Esophagus squamous epithelium (tissue), 4 donors: ENCODE measurements around the gene CREB3L1.

ENCODE experiments used
- POLR2A ChIP-seq, 4 donors: fragments of 450-650 bp; IDR thresholded peaks; one replicate each; pipeline ENCODE4 v1.6.1; 2017; ENCODE audit warnings: antibody characterized with exemption in 4 of 4, mild to moderate bottlenecking in 4 of 4, moderate library complexity in 3 of 4
- TF ChIP-seq, protein P1 (sequence below), 6 experiments: fragments of 450-650 bp in 4 of 6; fragments of 200-600 bp in 2 of 6; sonication (generic) in 2 of 6; IDR thresholded peaks; one replicate each; pipeline ENCODE4 v1.5.1; 2016 to 2019; ENCODE audit warnings: antibody characterized with exemption in 6 of 6, mild to moderate bottlenecking in 4 of 6, moderate library complexity in 4 of 6

DNA sequence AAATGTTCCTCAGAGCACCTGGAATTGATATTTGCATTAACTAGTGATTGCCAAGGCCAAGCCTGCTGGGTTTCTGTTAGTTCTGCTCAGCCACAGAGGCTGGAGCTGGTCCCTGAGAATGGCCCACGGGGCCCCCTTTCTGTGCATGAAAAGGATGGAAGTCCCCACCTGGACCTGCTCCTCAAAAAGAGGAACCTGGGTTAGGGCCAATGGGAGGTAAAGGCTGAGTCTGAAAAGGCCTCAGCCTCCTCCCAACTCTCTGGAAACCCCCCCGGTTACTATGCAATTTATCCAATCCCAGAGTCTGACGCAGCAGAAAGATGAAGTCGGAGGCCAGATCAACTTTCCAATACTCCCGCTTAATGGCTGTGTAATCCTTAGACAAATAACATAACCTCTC is 6.8 kb upstream of the CREB3L1 start:
- TF ChIP-seq, protein P1, sequence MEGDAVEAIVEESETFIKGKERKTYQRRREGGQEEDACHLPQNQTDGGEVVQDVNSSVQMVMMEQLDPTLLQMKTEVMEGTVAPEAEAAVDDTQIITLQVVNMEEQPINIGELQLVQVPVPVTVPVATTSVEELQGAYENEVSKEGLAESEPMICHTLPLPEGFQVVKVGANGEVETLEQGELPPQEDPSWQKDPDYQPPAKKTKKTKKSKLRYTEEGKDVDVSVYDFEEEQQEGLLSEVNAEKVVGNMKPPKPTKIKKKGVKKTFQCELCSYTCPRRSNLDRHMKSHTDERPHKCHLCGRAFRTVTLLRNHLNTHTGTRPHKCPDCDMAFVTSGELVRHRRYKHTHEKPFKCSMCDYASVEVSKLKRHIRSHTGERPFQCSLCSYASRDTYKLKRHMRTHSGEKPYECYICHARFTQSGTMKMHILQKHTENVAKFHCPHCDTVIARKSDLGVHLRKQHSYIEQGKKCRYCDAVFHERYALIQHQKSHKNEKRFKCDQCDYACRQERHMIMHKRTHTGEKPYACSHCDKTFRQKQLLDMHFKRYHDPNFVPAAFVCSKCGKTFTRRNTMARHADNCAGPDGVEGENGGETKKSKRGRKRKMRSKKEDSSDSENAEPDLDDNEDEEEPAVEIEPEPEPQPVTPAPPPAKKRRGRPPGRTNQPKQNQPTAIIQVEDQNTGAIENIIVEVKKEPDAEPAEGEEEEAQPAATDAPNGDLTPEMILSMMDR (IDR thresholded peaks at IDR 0.05), result no peak
- TF ChIP-seq POLR2A (IDR thresholded peaks at IDR 0.05), result no peak
